GM12874 (cell line): ENCODE data around the gene ZP1.

ENCODE experiments used
- TF ChIP-seq, protein P1 (sequence below): IDR thresholded peaks from 2 replicates; pipeline ENCODE4 v1.5.1; 2011; ENCODE audit warnings: low read depth, mild to moderate bottlenecking, control low read depth, low read length, moderate library complexity; ENCODE audit not compliant: insufficient read depth

The ZP1 gene

DNA sequence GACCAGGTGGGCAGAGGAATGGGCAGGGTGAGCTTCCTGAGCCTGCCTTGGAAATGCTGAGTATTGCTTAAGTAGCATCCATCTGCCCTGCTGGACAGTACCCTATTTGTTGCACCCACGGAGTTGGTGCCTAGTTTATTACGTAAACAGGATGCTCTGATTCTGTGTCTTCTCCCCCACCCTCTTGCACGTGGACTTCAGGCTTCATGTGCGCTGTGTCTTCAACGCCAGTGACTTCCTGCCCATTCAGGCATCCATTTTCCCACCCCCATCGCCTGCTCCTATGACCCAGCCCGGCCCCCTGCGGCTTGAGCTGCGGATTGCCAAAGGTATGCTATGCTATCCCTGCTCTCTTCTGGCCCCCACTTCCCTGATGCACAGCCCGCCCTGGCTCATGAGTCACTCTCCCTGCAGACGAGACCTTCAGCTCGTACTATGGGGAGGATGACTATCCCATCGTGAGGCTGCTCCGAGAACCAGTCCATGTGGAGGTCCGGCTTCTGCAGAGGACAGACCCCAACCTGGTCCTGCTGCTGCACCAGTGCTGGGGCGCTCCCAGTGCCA, 5.7 kb downstream of the ZP1 start:
- TF ChIP-seq, protein P1, sequence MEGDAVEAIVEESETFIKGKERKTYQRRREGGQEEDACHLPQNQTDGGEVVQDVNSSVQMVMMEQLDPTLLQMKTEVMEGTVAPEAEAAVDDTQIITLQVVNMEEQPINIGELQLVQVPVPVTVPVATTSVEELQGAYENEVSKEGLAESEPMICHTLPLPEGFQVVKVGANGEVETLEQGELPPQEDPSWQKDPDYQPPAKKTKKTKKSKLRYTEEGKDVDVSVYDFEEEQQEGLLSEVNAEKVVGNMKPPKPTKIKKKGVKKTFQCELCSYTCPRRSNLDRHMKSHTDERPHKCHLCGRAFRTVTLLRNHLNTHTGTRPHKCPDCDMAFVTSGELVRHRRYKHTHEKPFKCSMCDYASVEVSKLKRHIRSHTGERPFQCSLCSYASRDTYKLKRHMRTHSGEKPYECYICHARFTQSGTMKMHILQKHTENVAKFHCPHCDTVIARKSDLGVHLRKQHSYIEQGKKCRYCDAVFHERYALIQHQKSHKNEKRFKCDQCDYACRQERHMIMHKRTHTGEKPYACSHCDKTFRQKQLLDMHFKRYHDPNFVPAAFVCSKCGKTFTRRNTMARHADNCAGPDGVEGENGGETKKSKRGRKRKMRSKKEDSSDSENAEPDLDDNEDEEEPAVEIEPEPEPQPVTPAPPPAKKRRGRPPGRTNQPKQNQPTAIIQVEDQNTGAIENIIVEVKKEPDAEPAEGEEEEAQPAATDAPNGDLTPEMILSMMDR: no peak

DNA sequence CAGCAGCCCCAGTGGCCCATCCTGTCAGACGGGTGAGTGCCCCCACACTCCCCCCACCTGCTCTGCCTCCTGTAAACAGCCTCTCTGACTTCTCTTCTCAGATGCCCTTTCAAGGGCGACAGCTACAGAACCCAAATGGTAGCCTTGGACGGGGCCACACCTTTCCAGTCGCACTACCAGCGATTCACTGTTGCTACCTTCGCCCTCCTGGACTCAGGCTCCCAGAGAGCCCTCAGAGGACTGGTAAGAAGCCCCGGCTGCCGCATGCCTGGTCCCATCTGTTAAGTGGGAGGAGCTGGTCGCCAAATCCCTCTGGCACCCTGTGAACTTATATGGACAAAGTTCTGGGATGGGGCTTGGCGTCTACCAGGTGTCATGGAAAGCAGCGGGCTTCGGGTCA, 6.2 kb downstream of the ZP1 start:
- TF ChIP-seq, protein P1: no peak

DNA sequence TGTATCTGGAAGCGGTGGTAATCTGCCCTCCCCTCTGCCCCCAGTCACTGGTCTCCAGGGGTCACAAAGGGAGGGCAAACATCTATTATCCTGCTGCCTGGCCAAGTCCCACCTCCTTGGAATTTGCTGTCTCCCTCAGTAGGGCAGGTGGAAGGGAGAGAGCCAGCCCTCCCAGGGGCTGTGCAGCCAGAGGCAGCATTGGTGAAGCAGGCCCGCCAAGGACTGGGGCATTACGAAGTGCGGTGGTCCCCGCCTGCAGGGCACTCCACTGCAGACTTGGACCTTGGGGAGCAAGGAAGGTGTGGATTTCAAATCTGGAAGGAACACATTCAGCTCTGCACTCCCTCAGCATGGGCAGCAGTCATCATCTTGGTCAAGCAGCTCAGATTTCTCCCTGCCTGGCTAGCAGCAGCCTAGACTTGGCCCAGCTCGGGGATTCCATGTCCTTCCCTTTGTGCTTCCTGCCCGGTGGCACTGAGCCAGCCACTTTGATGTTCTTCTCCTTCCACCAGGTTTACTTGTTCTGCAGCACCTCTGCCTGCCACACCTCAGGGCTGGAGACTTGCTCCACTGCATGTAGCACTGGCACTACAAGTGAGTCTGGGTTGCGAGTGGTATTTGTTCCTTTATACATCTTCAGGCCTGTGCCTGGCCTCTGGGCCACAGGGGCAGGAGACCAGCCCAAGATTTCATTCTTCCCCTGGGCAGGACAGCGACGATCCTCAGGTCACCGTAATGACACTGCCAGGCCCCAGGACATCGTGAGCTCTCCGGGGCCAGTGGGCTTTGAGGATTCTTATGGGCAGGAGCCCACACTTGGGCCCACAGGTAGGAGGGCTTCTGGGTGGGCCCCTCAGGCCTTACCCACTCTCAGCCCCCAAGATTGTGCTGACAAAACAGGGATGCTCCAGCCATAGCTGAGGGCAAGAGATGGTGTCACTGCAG, 7.4 kb downstream of the ZP1 start:
- TF ChIP-seq, protein P1: no peak

DNA sequence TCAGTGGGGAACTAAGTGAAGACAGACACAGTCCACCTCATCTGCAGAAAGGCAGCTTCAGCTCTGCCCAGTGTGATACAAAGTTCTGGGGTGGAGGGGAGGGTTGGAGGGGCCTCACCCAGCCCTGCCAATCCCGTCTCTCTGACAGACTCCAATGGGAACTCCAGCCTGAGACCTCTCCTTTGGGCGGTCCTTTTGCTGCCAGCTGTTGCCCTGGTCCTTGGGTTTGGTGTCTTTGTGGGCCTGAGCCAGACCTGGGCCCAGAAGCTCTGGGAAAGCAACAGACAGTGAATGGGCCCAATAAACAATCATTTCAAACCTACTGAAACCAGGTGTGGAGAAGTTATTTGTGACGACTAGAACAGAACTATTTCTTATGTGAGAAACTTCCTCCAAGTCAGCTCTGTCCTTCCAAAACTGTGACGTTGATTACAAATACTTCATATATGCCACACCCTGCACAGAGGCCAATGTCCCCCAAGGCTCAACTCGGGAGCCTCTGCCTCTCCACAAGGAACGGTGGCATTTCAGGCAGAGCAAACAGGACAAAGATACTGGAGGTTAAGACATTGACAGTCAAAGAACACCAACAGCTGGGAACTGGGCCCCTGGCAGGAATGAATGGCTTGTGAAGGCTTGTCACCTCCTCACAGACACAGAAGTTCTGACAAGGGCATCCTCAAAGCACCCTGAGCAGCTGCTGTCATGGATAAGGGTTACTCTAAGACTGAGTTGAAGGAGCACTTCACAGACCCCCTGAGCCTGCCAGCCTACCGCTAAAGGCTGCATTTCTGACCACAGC, 8.2 kb downstream of the ZP1 start:
- TF ChIP-seq, protein P1: no peak

DNA sequence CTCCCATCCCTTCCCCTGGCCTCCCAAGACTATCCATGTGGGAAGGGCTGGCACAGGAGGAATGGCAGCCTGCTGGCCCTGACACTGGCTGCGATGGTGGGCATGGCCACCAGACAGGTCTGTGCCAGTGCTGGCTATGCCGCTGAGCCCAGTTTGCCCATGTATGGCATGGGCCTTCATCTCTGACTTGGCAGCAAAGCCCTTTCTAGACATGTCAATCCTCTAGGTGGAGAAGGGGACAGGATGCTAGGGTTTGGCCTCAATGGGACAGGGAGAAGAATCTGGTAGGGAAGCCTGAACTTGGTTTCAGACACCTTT, 8.8 kb downstream of the ZP1 start:
- TF ChIP-seq, protein P1: no peak

DNA sequence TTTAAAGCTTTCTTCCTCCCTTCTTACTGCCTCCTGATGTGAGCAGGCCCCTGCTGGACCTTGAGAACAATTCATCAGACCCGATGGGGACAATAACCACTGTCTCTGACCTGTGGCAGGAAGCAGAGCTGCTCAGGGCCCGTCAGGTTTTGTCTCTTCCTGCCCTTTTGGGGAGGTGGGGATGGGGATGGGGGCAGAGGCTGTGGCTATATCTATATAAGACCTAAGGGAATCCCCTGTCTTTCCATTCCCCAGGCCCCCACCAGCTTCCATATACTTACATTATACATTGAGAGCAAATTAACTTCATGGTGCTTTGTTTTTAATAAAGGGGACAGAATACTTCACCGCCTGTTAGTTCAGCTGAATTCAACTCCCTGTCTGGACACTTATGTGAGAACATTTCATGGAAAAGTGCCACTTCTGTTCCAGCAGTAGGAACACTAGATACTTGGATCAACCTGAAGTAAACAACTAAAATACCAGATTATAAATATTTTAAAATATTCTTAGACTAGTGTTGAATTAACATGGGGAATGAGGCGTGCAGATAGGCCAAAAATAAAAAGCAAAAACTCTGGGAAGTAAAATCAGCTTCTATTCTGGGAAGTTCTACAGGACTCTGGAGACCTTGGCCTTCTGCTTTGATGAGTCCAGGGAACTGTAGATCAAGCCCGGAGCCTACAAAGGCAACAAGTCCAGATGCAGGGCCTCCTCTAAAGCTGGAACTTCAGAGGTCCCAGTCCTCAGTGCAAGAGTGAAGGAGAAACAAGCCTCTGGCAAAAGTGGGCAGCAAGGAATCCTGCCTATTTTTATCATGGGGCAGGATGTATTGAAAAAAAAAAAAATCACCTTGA, 11.1 kb downstream of the ZP1 start:
- TF ChIP-seq, protein P1: no peak
